HEK293 (cell line): ENCODE data around the gene RIN1.

Experiments
- BCL11B ChIP-seq: fragments of 450-650 bp; formaldehyde crosslinking; IDR thresholded peaks from 2 replicates; pipeline ENCODE4 v1.5.1; 2016; ENCODE audit warnings: low read depth, missing biosample characterization, missing genetic modification characterization
- GFI1B ChIP-seq: fragments of 450-650 bp; formaldehyde crosslinking; IDR thresholded peaks from 2 replicates; pipeline ENCODE4 v1.5.1; 2016; ENCODE audit warnings: missing biosample characterization, missing genetic modification characterization
- KLF1 ChIP-seq: fragments of 450-650 bp; formaldehyde crosslinking; IDR thresholded peaks from 2 replicates; pipeline ENCODE4 v1.5.1; 2016; ENCODE audit warnings: missing biosample characterization, missing genetic modification characterization
- KLF17 ChIP-seq: fragments of 450-650 bp; formaldehyde crosslinking; IDR thresholded peaks from 2 replicates; pipeline ENCODE4 v1.5.1; 2016; ENCODE audit warnings: missing biosample characterization, missing genetic modification characterization
- SP7 ChIP-seq: fragments of 450-650 bp; formaldehyde crosslinking; IDR thresholded peaks from 2 replicates; pipeline ENCODE4 v1.5.1; 2016; ENCODE audit warnings: missing biosample characterization, missing genetic modification characterization
- WT1 ChIP-seq: fragments of 450-650 bp; formaldehyde crosslinking; IDR thresholded peaks from 2 replicates; pipeline ENCODE4 v1.5.1; 2016; ENCODE audit warnings: missing biosample characterization, missing genetic modification characterization
- YY1 ChIP-seq: fragments of 450-650 bp; formaldehyde crosslinking; IDR thresholded peaks from 2 replicates; pipeline ENCODE4 v1.5.1; 2018; ENCODE audit warnings: missing biosample characterization, missing genetic modification characterization
- ZBTB1 ChIP-seq: fragments of 450-650 bp; formaldehyde crosslinking; IDR thresholded peaks from 2 replicates; pipeline ENCODE4 v1.5.1; 2016; ENCODE audit warnings: missing biosample characterization, missing genetic modification characterization
- ZBTB26 ChIP-seq: fragments of 450-650 bp; formaldehyde crosslinking; optimal IDR thresholded peaks from 2 replicates; pipeline ENCODE3; 2016; ENCODE audit warnings: missing biosample characterization, mild to moderate bottlenecking, missing genetic modification characterization
- ZFP37 ChIP-seq: fragments of 450-650 bp; formaldehyde crosslinking; IDR thresholded peaks from 2 replicates; pipeline ENCODE4 v1.5.1; 2016; ENCODE audit warnings: missing biosample characterization, missing genetic modification characterization
- ZIC2 ChIP-seq: fragments of 450-650 bp; formaldehyde crosslinking; IDR thresholded peaks from 2 replicates; pipeline ENCODE4 v1.5.1; 2016; ENCODE audit warnings: missing biosample characterization, missing genetic modification characterization
- ZNF112 ChIP-seq: fragments of 450-650 bp; formaldehyde crosslinking; IDR thresholded peaks from 2 replicates; pipeline ENCODE4 v1.5.0; 2017; ENCODE audit warnings: missing biosample characterization, missing genetic modification characterization
- ZNF155 ChIP-seq: fragments of 450-650 bp; formaldehyde crosslinking; IDR thresholded peaks from 2 replicates; pipeline ENCODE4 v1.5.1; 2016; ENCODE audit warnings: missing biosample characterization, missing genetic modification characterization
- ZNF221 ChIP-seq: fragments of 450-650 bp; formaldehyde crosslinking; IDR thresholded peaks from 2 replicates; pipeline ENCODE4 v1.5.1; 2017; ENCODE audit warnings: missing biosample characterization, missing genetic modification characterization, borderline replicate concordance
- ZNF335 ChIP-seq: fragments of 450-650 bp; formaldehyde crosslinking; conservative IDR thresholded peaks from 2 replicates; pipeline ENCODE4 v1.5.1; 2016; ENCODE audit warnings: missing biosample characterization, missing genetic modification characterization
- ZNF391 ChIP-seq: fragments of 450-650 bp; formaldehyde crosslinking; IDR thresholded peaks from 2 replicates; pipeline ENCODE4 v1.5.1; 2016; ENCODE audit warnings: low read depth, missing biosample characterization, missing genetic modification characterization, borderline replicate concordance
- ZNF416 ChIP-seq: fragments of 450-650 bp; formaldehyde crosslinking; IDR thresholded peaks from 2 replicates; pipeline ENCODE4 v1.5.1; 2016; ENCODE audit warnings: missing biosample characterization, missing genetic modification characterization
- ZNF426 ChIP-seq: fragments of 450-650 bp; formaldehyde crosslinking; IDR thresholded peaks from 2 replicates; pipeline ENCODE4 v1.5.1; 2017; ENCODE audit warnings: missing biosample characterization, missing genetic modification characterization, mild to moderate bottlenecking, inconsistent platforms, moderate library complexity
- ZNF48 ChIP-seq: fragments of 450-650 bp; formaldehyde crosslinking; IDR thresholded peaks from 2 replicates; pipeline ENCODE4 v1.5.1; 2016; ENCODE audit warnings: missing biosample characterization, missing genetic modification characterization
- ZNF561 ChIP-seq: fragments of 450-650 bp; IDR thresholded peaks from 2 replicates; pipeline ENCODE4 v1.5.1; 2018; ENCODE audit warnings: missing biosample characterization, missing genetic modification characterization, borderline replicate concordance
- ZNF610 ChIP-seq: fragments of 450-650 bp; formaldehyde crosslinking; IDR thresholded peaks from 2 replicates; pipeline ENCODE4 v1.5.1; 2016; ENCODE audit warnings: missing biosample characterization, missing genetic modification characterization, borderline replicate concordance
- ZNF624 ChIP-seq: fragments of 450-650 bp; formaldehyde crosslinking; IDR thresholded peaks from 2 replicates; pipeline ENCODE4 v1.5.1; 2017; ENCODE audit warnings: missing biosample characterization, missing genetic modification characterization
- ZNF639 ChIP-seq: fragments of 450-650 bp; formaldehyde crosslinking; IDR thresholded peaks from 2 replicates; pipeline ENCODE4 v1.5.1; 2016; ENCODE audit warnings: missing biosample characterization, missing genetic modification characterization
- ZNF664 ChIP-seq: fragments of 450-650 bp; formaldehyde crosslinking; IDR thresholded peaks from 2 replicates; pipeline ENCODE4 v1.5.1; 2016; ENCODE audit warnings: missing biosample characterization, missing genetic modification characterization
- ZNF692 ChIP-seq: fragments of 450-650 bp; formaldehyde crosslinking; IDR thresholded peaks from 2 replicates; pipeline ENCODE4 v1.5.1; 2016; ENCODE audit warnings: missing biosample characterization, missing genetic modification characterization
- ZNF785 ChIP-seq: fragments of 450-650 bp; formaldehyde crosslinking; IDR thresholded peaks from 2 replicates; pipeline ENCODE4 v1.5.1; 2016; ENCODE audit warnings: missing biosample characterization, missing genetic modification characterization
- ZSCAN30 ChIP-seq: fragments of 450-650 bp; IDR thresholded peaks from 2 replicates; pipeline ENCODE4 v1.5.1; 2018; ENCODE audit warnings: missing biosample characterization, mild to moderate bottlenecking, missing genetic modification characterization, moderate library complexity
- ZSCAN4 ChIP-seq: fragments of 450-650 bp; formaldehyde crosslinking; IDR thresholded peaks from 2 replicates; pipeline ENCODE4 v1.5.1; 2017; ENCODE audit warnings: missing biosample characterization, missing genetic modification characterization
- TF ChIP-seq, protein P1 (sequence below): fragments of 450-650 bp; formaldehyde crosslinking; conservative IDR thresholded peaks from 2 replicates; pipeline ENCODE4 v1.5.1; 2016; ENCODE audit warnings: low read depth, missing biosample characterization, missing genetic modification characterization

RIN1 gene

GRCh38 chr11:66344550-66345315 is 8.5 kb upstream of the RIN1 start, which contains the start of gene BRMS1 (continued):
- TF ChIP-seq KLF1 (tag by site-specific recombination) (no peak), ZNF155 (tag by site-specific recombination) (no peak), ZBTB1 (tag by site-specific recombination) (no peak), ZSCAN30 (0 out of 2 replicates have a peak, but pooled peaks have one; percentile 17), ZNF664 (tag by site-specific recombination) (no peak), ZNF785 (tag by site-specific recombination) (no peak), ZNF48 (tag by site-specific recombination) (no peak), ZBTB26 (tag by site-specific recombination) (peak; percentile 57), ZIC2 (tag by site-specific recombination) (peak; percentile 40; the same call in 1 of the 2 replicates), ZSCAN4 (tag by site-specific recombination) (0 out of 2 replicates have a peak, but pooled peaks have one; percentile 23), ZNF391 (tag by site-specific recombination) (0 out of 2 replicates have a peak, but pooled peaks have one; percentile 11), BCL11B (no peak), WT1 (tag by site-specific recombination) (0 out of 2 replicates have a peak, but pooled peaks have one; percentile 19), GFI1B (tag by site-specific recombination) (0 out of 2 replicates have a peak, but pooled peaks have one; percentile 73), ZNF112 (no peak), ZNF639 (tag by site-specific recombination) (peak; percentile 69; the same call in 1 of the 2 replicates), ZNF416 (no peak), SP7 (peak; percentile 34; the same call in 1 of the 2 replicates), ZNF221 (no peak), YY1 (tag by site-specific recombination) (peak; percentile 58; the same call in 1 of the 2 replicates), ZNF624 (no peak), ZNF561 (no peak; the same call in 1 of the 2 replicates), ZNF692 (tag by site-specific recombination) (no peak), ZNF426 (tag by site-specific recombination) (no peak), KLF17 (tag by site-specific recombination) (peak; percentile 48; the same call in 1 of the 2 replicates), ZNF335 (peak; percentile 97), ZNF610 (no peak), ZFP37 (tag by site-specific recombination) (0 out of 2 replicates have a peak, but pooled peaks have one; percentile 33)
- TF ChIP-seq, protein P1, sequence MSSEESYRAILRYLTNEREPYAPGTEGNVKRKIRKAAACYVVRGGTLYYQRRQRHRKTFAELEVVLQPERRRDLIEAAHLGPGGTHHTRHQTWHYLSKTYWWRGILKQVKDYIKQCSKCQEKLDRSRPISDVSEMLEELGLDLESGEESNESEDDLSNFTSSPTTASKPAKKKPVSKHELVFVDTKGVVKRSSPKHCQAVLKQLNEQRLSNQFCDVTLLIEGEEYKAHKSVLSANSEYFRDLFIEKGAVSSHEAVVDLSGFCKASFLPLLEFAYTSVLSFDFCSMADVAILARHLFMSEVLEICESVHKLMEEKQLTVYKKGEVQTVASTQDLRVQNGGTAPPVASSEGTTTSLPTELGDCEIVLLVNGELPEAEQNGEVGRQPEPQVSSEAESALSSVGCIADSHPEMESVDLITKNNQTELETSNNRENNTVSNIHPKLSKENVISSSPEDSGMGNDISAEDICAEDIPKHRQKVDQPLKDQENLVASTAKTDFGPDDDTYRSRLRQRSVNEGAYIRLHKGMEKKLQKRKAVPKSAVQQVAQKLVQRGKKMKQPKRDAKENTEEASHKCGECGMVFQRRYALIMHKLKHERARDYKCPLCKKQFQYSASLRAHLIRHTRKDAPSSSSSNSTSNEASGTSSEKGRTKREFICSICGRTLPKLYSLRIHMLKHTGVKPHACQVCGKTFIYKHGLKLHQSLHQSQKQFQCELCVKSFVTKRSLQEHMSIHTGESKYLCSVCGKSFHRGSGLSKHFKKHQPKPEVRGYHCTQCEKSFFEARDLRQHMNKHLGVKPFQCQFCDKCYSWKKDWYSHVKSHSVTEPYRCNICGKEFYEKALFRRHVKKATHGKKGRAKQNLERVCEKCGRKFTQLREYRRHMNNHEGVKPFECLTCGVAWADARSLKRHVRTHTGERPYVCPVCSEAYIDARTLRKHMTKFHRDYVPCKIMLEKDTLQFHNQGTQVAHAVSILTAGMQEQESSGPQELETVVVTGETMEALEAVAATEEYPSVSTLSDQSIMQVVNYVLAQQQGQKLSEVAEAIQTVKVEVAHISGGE, result no peak
